IMR-90 (cell line): ENCODE data around the gene DYNC1H1. TPM values are rescaled to one million over a fixed set of nuclear protein-coding genes. Genes with fewer than 3 reads are reported as not detected.

Source experiments
- ATAC-seq: fragments of 200-7000 bp; cut with Tn5 transposase; 2 replicates; pipeline ENCODE4 v1.9.1; 2020; ENCODE audit warnings: low read depth, mild to moderate bottlenecking, moderate library complexity
- BruUV-seq: library from RNA; stranded (reverse); fragments of 400-500 nt; replicated peaks from 2 replicates; lab custom pipeline; 2021; lab: Mats Ljungman, UMichigan
- CTCF ChIA-PET: fragments of 300-600 bp; formaldehyde crosslinking; extraction: SDS; loops from one replicate; lab custom pipeline; 2021; ENCODE audit warnings: antibody characterized with exemption; lab: Yijun Ruan, JAX
- POLR2A ChIA-PET: fragments of 300-600 bp; sonication (Branson Sonifier 250); formaldehyde crosslinking; loops from one replicate; lab custom pipeline; 2022; ENCODE audit warnings: antibody characterized with exemption; ENCODE audit not compliant: unreplicated experiment; lab: Charles Lee
- DNase-seq: peaks from one replicate; pipeline ENCODE4 v3.0.0; 2013
- H2AFZ ChIP-seq: replicated peaks from 2 replicates; pipeline ENCODE3; 2013; ENCODE audit warnings: low read length, mild to moderate bottlenecking; ENCODE audit not compliant: poor library complexity
- H2AK5ac ChIP-seq: 2 replicates; pipeline ENCODE4 v1.6.1; 2013; ENCODE audit warnings: low read depth, low read length, inconsistent platforms
- H2AK9ac ChIP-seq: replicated peaks from 2 replicates; pipeline ENCODE3; 2013; ENCODE audit warnings: mild to moderate bottlenecking, low read depth, low read length, moderate library complexity; ENCODE audit not compliant: poor library complexity
- H2BK120ac ChIP-seq: 2 replicates; pipeline ENCODE4 v1.6.1; 2013; ENCODE audit warnings: low read depth, low read length, inconsistent platforms
- H2BK15ac ChIP-seq: 3 replicates; pipeline ENCODE4 v1.6.1; 2013; ENCODE audit warnings: low read depth, low read length, inconsistent platforms
- H2BK20ac ChIP-seq: 2 replicates; pipeline ENCODE4 v1.6.1; 2013; ENCODE audit warnings: low read depth, mild to moderate bottlenecking, inconsistent platforms, low read length, moderate library complexity
- H2BK5ac ChIP-seq: 2 replicates; pipeline ENCODE4 v1.6.1; 2013; ENCODE audit warnings: mild to moderate bottlenecking, low read depth, low read length, inconsistent platforms; ENCODE audit not compliant: poor library complexity, severe bottlenecking
- H3K14ac ChIP-seq: replicated peaks from 2 replicates; pipeline ENCODE4 v1.6.1; 2013; ENCODE audit warnings: low read depth, low read length, inconsistent platforms
- H3K18ac ChIP-seq: 2 replicates; pipeline ENCODE4 v1.6.1; 2013; ENCODE audit warnings: low read depth, low read length, control low read depth
- H3K23ac ChIP-seq: 2 replicates; pipeline ENCODE4 v1.6.1; 2013; ENCODE audit warnings: low read depth, low read length, inconsistent platforms
- H3K27ac ChIP-seq: 2 replicates; pipeline ENCODE4 v1.5.1; 2013; ENCODE audit warnings: mild to moderate bottlenecking, control low read depth, low read length; ENCODE audit not compliant: insufficient read depth
- H3K27me3 ChIP-seq: 2 replicates; pipeline ENCODE4 v1.6.1; 2013; ENCODE audit warnings: low read length; ENCODE audit not compliant: control insufficient read depth, insufficient read depth
- H3K36me3 ChIP-seq: 2 replicates; pipeline ENCODE4 v1.6.1; 2013; ENCODE audit warnings: low read length, mixed read lengths; ENCODE audit not compliant: control insufficient read depth, insufficient read depth
- H3K4ac ChIP-seq: 2 replicates; pipeline ENCODE4 v1.6.1; 2013; ENCODE audit warnings: low read depth, low read length, inconsistent platforms
- H3K4me1 ChIP-seq: 2 replicates; pipeline ENCODE4 v1.6.1; 2013; ENCODE audit warnings: low read length, mixed read lengths; ENCODE audit not compliant: control insufficient read depth, insufficient read depth
- H3K4me2 ChIP-seq: 2 replicates; pipeline ENCODE4 v1.6.1; 2013; ENCODE audit warnings: low read depth, mild to moderate bottlenecking, control low read depth, low read length, moderate library complexity
- H3K4me3 ChIP-seq: 2 replicates; pipeline ENCODE4 v1.5.1; 2013; ENCODE audit warnings: low read depth, mild to moderate bottlenecking, control low read depth, low read length, moderate library complexity; ENCODE audit not compliant: insufficient read depth
- H3K56ac ChIP-seq: 2 replicates; pipeline ENCODE4 v1.6.1; 2013; ENCODE audit warnings: low read length, inconsistent platforms; ENCODE audit not compliant: insufficient read depth; ENCODE audit errors: extremely low read depth
- H3K79me1 ChIP-seq, 2 experiments: 2 replicates each; pipeline ENCODE4 v1.6.1; 2013; ENCODE audit warnings: low read length in 2 of 2, inconsistent platforms in 1 of 2, low read depth in 1 of 2
- H3K9ac ChIP-seq: 2 replicates; pipeline ENCODE4 v1.6.1; 2013; ENCODE audit warnings: low read depth, low read length, control low read depth
- H3K9me1 ChIP-seq: 2 replicates; pipeline ENCODE4 v1.6.1; 2013; ENCODE audit warnings: low read length, inconsistent platforms; ENCODE audit not compliant: insufficient read depth
- H3K9me3 ChIP-seq: 2 replicates; pipeline ENCODE4 v1.6.1; 2013; ENCODE audit warnings: low read length; ENCODE audit not compliant: control insufficient read depth, insufficient read depth
- H4K20me1 ChIP-seq: 2 replicates; pipeline ENCODE4 v1.6.1; 2013; ENCODE audit warnings: low read length, inconsistent platforms; ENCODE audit not compliant: insufficient read depth
- H4K5ac ChIP-seq: 2 replicates; pipeline ENCODE4 v1.6.1; 2013; ENCODE audit warnings: mild to moderate bottlenecking, low read depth, low read length, control low read depth
- H4K8ac ChIP-seq, 2 experiments: 2 replicates each; pipeline ENCODE4 v1.6.1; 2013; ENCODE audit warnings: low read depth in 2 of 2, low read length in 2 of 2, control low read depth in 1 of 2, inconsistent platforms in 1 of 2
- H4K91ac ChIP-seq: 2 replicates; pipeline ENCODE4 v1.6.1; 2013; ENCODE audit warnings: low read depth, low read length, inconsistent platforms; ENCODE audit not compliant: insufficient read depth
- CEBPB ChIP-seq: IDR thresholded peaks from 2 replicates; pipeline ENCODE4 v1.6.1; 2012; ENCODE audit warnings: low read depth, low read length, improper control_type of control experiment
- FOS ChIP-seq: fragments of 150-350 bp; IDR thresholded peaks from 2 replicates; pipeline ENCODE4 v1.6.1; 2016; ENCODE audit warnings: low read depth, low read length
- MAFK ChIP-seq: IDR thresholded peaks from 2 replicates; pipeline ENCODE4 v1.6.1; 2012; ENCODE audit warnings: low read depth, low read length, improper control_type of control experiment
- MAZ ChIP-seq: IDR thresholded peaks from 2 replicates; pipeline ENCODE4 v1.6.1; 2012; ENCODE audit warnings: low read depth, mild to moderate bottlenecking, low read length, improper control_type of control experiment, moderate library complexity, borderline replicate concordance
- USF2 ChIP-seq: fragments of 150-350 bp; IDR thresholded peaks from 2 replicates; pipeline ENCODE4 v1.6.1; 2017; ENCODE audit warnings: mild to moderate bottlenecking, antibody characterized with exemption, low read length, low read depth
- WGBS, 2 experiments: methylation state at CpG; one replicate each; pipeline versions ENCODE4 v1.1.5 to v1.1.7; 2013; ENCODE audit warnings: missing lambda C conversion rate in 2 of 2; ENCODE audit not compliant: insufficient read length in 1 of 2; ENCODE audit errors: extremely low coverage in 2 of 2; 5-methylcytosine and 5-hydroxymethylcytosine counted together
- dilution Hi-C: fragments of 300-500 bp; cut with HindIII; formaldehyde crosslinking; loops from one replicate; pipeline ENCODE4 v1.14.3; 2018; ENCODE audit warnings: low sequenced_read_pairs; ENCODE audit not compliant: unreplicated experiment
- in situ Hi-C: fragments of 300-500 bp; cut with MboI; formaldehyde crosslinking; loops from 3 replicates; pipeline ENCODE4 v1.14.3; 2019; ENCODE audit warnings: low sequenced_read_pairs, inconsistent platforms, mixed read lengths
- intact Hi-C: fragments of 100-400 bp; cut with micrococcal nuclease; formaldehyde crosslinking; loops from 2 replicates; pipeline ENCODE4 v1.10.0; 2022
- polyA plus RNA-seq, 3 experiments: library from polyadenylated mRNA; depleted of rRNA; stranded (reverse); fragments of >200 nt; gene quantifications; 2 replicates each; pipeline ENCODE4 v1.2.3, GENCODE V29; 2012; ENCODE audit warnings: low replicate concordance in 1 of 3
- total RNA-seq: library from RNA; depleted of rRNA; stranded (reverse); fragments of >200 nt; gene quantifications from 2 replicates; pipeline ENCODE4 v1.2.3, GENCODE V29; 2012

Gene DYNC1H1
- total and polyA plus RNA-seq, 2 of the 4 experiments (the other 2 are of a cell fraction), result 240 to 670 TPM

GRCh38 chr14:101950516-101951215 is 13.7 kb upstream of the DYNC1H1 start:
- Histone ChIP-seq H3K23ac (no peak overlapping the region), H2AK5ac (no peak overlapping the region), H3K27ac (no peak overlapping the region), H4K8ac (no peak overlapping the region), H3K9ac (no peak overlapping the region), H2BK120ac (no peak overlapping the region), H3K9me1 (0 out of 2 replicates have a peak, but pooled peaks cover 3% of the 10 kb centered on the region), H2BK20ac (no peak overlapping the region), H3K4ac (no peak overlapping the region), H3K4me3 (no peak overlapping the region), H3K56ac (no peak overlapping the region), H3K4me1 (peaks cover 7% of the 10 kb centered on the region; the same call in 1 of the 2 replicates), H2AFZ (no peak overlapping the region), H2BK5ac (no peak overlapping the region), H2AK9ac (peak overlapping the region; percentile 56), H3K18ac (no peak overlapping the region), H3K14ac (no peak overlapping the region), H2BK15ac (no peak overlapping the region), H3K27me3 (peaks cover 2% of the 10 kb centered on the region; the same call in 1 of the 2 replicates), H3K9me3 (no peaks in the 10 kb centered on the region), H4K91ac (no peak overlapping the region), H3K36me3 (no peaks in the 10 kb centered on the region), H3K4me2 (no peak overlapping the region), H4K20me1 (no peaks in the 10 kb centered on the region), H3K79me1 (peaks cover 9 to 24% of the 10 kb centered on the region in 2 experiments), H4K5ac (no peak overlapping the region)
- dilution Hi-C loops, result no loop called here
- ATAC-seq (no peak), DNase-seq (no peak)
- CTCF ChIA-PET, result no interaction called here
- POLR2A ChIA-PET, result interaction anchor here (0.6 kb wide), 1 partner anchor 181 kb away, joined by 6 read pairs; no protein-coding TSS in a partner anchor
- in situ Hi-C loops, result loop anchor here (25.0 kb wide), 1 partner anchor 362 kb away; the partner anchor contains the start of genes MOK and ZNF839
- 60% methylated on average over 1 of the region's 4 CpGs; no CpG with 5 or more reads in 1 of the 2 experiments for WGBS, 2 experiments
- TF ChIP-seq CEBPB (no peak), MAFK (no peak), USF2 (no peak), FOS (no peak), MAZ (no peak)
- BruUV-seq, result no TSS peak
- intact Hi-C loops, result no loop called here
